Measurements from ENCODE around the gene SYCE3. TPM values are rescaled to one million over a fixed set of nuclear protein-coding genes. Genes with fewer than 3 reads are reported as not detected.
A peak's percentile ranks its signal among the peaks of the same experiment; 100 is the strongest.

The SYCE3 gene
- total and polyA plus RNA-seq, 8 donors: 0.45 to 0.80 (median 0.63) TPM; not detected in 5

DNA sequence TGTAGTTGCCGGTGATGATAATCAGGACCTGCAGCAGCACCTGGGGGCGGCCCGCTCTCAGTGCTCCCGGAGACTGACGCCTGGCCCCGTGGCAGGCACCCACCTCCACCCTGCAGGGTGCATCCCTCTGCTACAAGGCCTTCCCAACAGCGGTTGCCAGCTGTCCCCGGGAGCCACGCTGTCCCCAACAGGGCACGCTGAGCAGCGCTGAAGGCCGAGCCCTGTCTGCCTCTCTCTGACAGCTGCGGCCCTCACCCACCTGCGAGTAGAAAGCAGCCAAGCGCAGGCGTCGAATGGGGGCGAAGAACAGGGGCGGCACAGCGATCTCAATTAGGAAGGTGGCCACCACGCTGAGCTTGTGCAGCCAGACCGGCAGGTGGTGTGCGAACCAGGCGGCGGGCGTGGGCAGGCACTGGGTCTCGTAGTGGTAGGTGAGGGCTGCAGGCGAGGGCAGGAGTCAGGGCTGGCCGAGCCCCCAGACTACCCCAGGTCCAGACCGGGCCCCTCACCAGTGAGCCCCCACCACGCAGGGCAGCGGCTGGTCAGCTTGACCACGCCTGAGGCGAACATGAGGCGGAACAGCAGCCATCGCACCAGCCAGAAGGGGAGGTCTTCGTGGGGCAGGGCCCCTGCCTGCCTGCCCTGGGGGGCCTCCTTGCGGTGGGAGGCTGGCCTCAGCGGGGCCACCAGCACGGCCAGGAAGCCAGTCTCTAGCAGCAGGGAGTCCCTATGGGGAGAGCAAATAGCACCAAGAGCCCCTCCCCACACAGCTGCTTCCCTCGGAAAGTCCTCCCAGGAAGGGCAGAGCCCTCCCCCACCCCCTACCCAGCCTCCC is 56.7 kb downstream of the SYCE3 start:
- 44 to 53% methylated on average over 38 to 41 of the region's 41 CpGs for WGBS, 2 donors
- Histone ChIP-seq H3K4me1 (peaks cover 0 to 13% (median 0%) of the 10 kb centered on the region in 3 donors), H3K4me3 (peak overlapping the region; percentile 68 to 90 (median 83)), H3K27me3 (no peaks in the 10 kb centered on the region), H3K9me3 (no peaks in the 10 kb centered on the region), H3K36me3 (peaks cover 0 to 15% (median 0%) of the 10 kb centered on the region in 3 donors), H3K27ac (peak overlapping the region; percentile 22 to 74 (median 67))
- DNase-seq: peak in 5 of 6 donors; percentile 52 to 89 (median 75)
- no peak for FAIRE-seq
- intact Hi-C loops (cut with DNase I): loop anchor here in 2 of 3 donors (5.0 to 10.0 kb wide), 2 partner anchors 259 to 261 kb away; partner anchors contain the start of gene TUBGCP6 (in 2 of the 2)
- TF ChIP-seq, protein P1, sequence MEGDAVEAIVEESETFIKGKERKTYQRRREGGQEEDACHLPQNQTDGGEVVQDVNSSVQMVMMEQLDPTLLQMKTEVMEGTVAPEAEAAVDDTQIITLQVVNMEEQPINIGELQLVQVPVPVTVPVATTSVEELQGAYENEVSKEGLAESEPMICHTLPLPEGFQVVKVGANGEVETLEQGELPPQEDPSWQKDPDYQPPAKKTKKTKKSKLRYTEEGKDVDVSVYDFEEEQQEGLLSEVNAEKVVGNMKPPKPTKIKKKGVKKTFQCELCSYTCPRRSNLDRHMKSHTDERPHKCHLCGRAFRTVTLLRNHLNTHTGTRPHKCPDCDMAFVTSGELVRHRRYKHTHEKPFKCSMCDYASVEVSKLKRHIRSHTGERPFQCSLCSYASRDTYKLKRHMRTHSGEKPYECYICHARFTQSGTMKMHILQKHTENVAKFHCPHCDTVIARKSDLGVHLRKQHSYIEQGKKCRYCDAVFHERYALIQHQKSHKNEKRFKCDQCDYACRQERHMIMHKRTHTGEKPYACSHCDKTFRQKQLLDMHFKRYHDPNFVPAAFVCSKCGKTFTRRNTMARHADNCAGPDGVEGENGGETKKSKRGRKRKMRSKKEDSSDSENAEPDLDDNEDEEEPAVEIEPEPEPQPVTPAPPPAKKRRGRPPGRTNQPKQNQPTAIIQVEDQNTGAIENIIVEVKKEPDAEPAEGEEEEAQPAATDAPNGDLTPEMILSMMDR (IDR thresholded peaks at IDR 0.05): no peak
- peak; percentile 6 to 52 (median 42) for ATAC-seq

DNA sequence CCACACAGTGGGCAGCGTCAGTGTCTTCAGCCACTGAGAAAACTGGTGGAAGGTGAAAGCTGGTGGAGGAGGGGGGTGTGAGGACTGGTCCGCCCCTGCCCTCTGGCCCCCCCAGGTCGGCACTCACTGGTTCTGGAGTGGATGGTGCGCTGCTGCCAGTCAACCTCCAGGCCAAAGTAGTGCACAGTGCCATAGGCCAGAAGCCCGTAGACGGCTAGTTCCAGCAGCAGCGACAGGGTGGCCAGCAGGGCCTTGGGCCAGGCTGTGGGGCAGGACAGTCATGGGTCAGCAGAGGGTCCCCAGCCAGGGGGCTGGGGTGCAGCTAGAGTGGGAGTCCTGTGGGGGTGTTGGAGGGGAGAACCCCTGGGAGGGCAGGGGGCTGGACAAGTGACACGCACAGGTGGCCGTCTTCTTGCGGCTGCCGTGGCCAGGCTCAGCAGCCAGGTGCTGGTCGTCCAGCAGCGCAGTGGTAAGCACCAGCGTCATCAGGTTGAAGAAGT is 57.4 kb downstream of the SYCE3 start:
- Histone ChIP-seq H3K27me3 (no peaks in the 10 kb centered on the region), H3K27ac (peak overlapping the region in 2 of 4 donors; percentile 66 to 74), H3K9me3 (no peaks in the 10 kb centered on the region), H3K4me1 (peaks cover 0 to 13% (median 0%) of the 10 kb centered on the region in 3 donors), H3K4me3 (peak overlapping the region in 3 of 4 donors; percentile 68 to 90 (median 87)), H3K36me3 (peaks cover 0 to 15% (median 0%) of the 10 kb centered on the region in 3 donors)
- intact Hi-C loops (cut with DNase I): loop anchor here in 2 of 3 donors (5.0 to 10.0 kb wide), 2 partner anchors 258 to 261 kb away; partner anchors contain the start of gene TUBGCP6 (in 2 of the 2)
- WGBS, 2 donors: 45 to 48% methylated on average over 14 of the region's 14 CpGs
- no peak for DNase-seq
- FAIRE-seq: no peak
- ATAC-seq: peak in 2 of 4 donors; percentile 1 to 7
- TF ChIP-seq, protein P1 (IDR thresholded peaks at IDR 0.05): no peak

DNA sequence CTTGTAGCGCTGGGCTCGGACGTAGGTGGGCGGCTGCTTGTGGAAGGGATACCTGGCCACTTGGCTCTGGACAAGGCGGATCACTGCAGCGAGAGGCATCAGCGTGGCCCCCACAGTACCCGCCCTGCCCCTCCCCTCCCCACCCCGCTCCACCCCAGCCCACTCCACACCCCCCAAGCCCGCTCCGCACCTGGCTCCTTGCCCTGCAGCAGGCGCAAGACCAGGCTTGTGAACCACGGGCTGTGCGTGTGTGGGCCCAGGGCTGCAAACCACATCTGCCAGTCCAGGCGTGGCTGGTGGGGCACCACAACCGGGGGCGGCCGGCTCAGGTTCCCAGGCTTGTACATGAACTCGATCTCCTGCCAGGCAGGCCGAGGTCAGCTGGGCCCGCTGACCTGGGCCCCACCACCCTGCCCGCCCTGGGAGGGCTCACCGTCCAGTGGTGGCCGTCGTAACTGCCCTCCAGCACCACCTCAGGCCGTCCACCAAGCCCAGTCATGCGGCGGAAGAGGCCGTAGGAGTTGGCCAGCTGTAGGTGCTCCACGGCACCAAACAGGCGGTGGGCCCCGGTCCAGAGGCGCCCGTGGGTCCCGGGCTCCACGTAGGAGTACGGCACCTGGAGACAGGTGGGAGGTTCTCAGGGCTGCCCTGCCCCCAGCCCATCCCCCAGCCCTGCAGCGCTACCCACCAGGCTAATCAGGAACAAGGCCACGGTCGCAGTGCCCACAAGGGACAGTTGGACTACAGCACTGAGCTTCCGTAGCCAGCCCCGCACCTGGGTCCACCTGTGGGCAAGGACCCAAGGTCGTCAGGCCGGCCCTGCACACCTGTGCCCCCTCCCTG is 58.1 kb downstream of the SYCE3 start:
- H3K27me3 ChIP-seq: no peaks in the 10 kb centered on the region
- 43 to 52% methylated on average over 34 to 44 of the region's 44 CpGs for WGBS, 2 donors
- ATAC-seq: peak in 3 of 4 donors; percentile 7 to 32 (median 16)
- TF ChIP-seq, protein P1 (IDR thresholded peaks at IDR 0.05): no peak
- H3K9me3 ChIP-seq: no peaks in the 10 kb centered on the region
- no peak for FAIRE-seq
- H3K36me3 ChIP-seq: peaks cover 0 to 15% (median 0%) of the 10 kb centered on the region in 3 donors
- DNase-seq: peak; percentile 64 to 93 (median 86)
- H3K4me1 ChIP-seq: peaks cover 0 to 13% (median 0%) of the 10 kb centered on the region in 3 donors
- peak overlapping the region in 3 of 4 donors; percentile 5 to 87 (median 18) for H3K4me3 ChIP-seq
- peak overlapping the region in 2 of 4 donors; percentile 66 to 74 for H3K27ac ChIP-seq
- intact Hi-C loops (cut with DNase I): loop anchor here in 2 of 3 donors (5.0 to 10.0 kb wide), 2 partner anchors 257 to 260 kb away; partner anchors contain the start of gene TUBGCP6 (in 2 of the 2)

DNA sequence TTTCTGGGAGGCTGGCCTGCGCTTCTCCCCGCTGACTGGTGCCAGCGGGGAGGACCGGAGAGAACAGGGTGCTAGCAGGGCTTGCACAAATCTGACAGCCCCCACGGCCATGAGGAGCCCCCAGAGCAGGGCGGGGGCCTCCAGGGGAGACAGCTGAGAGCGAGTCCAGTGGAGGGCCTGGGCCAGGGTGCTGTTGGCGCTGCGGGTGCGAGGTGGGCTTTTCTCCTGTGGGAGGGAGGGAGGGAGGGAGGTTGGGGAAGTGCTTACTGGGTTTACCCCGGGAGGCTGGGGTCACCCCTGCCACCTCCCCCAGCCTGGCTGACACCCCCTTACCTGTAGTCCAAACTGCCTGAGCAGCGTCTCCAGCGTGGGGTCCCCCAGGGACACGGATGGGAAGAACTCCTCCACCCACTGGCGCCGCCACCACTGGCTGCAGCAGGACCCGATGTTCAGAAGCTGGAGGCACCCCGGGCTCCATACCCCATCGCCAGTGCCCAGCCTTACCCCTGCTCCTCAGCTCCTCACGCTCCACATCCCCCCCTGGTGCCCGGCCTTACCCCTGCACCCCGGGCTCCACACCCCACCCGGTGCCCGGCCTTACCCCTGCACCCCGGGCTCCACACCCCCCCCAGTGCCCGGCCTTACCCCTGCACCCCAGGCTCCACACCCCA is 59.1 kb downstream of the SYCE3 start:
- ATAC-seq: no peak
- H3K4me3 ChIP-seq: no peak overlapping the region
- peaks cover 0 to 10% (median 0%) of the 10 kb centered on the region in 3 donors for H3K4me1 ChIP-seq
- no peak overlapping the region for H3K27ac ChIP-seq
- WGBS, 2 donors: 75 to 92% methylated on average over 12 to 25 of the region's 26 CpGs
- peaks cover 0 to 15% (median 0%) of the 10 kb centered on the region in 3 donors for H3K36me3 ChIP-seq
- H3K9me3 ChIP-seq: no peaks in the 10 kb centered on the region
- no peaks in the 10 kb centered on the region for H3K27me3 ChIP-seq
- intact Hi-C loops (cut with DNase I): loop anchor here in 1 of 3 donors (10.0 kb wide), 1 partner anchor 259 kb away; the partner anchor contains the start of gene TUBGCP6
- DNase-seq: peak in 3 of 6 donors; percentile 42 to 85 (median 57)
- no peak for FAIRE-seq
- TF ChIP-seq, protein P1 (IDR thresholded peaks at IDR 0.05): no peak

Data from pancreas (tissue), 10 donors.